Jurkat, Clone E6-1 (cell line): ENCODE data around the gene TRPV2.

Experiments
- DNase-seq: peaks from one replicate; pipeline ENCODE4 v3.0.0-alpha.2; 2011; ENCODE audit warnings: low read depth, low spot score
- H3K4me3 ChIP-seq: 2 replicates; pipeline ENCODE4 v1.5.1; 2011; ENCODE audit warnings: mild to moderate bottlenecking, low read length, control low read depth, moderate library complexity

Gene TRPV2

DNA sequence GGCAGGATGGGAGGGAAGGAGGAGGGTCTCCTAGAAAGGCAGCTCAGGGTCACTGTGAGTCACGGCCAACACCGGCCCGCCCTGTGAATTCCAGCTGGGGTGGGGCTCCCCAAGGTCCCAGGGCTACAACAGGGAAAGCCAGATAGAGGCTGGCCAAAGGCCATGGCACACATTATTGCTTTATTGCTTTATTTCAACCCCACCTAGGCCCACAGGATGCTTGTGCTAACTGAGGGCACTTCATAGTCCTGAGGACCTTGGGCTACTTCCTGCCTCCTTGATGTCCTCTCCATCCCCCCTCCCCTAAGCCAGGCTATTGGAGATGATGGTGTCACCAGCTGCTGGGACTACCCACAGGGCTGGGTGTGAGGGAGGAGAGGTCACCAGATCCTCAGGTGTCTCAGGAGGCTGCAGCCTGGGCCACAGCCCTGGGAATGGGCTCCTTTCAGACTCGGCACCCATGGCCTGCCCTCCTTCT, 50.5 kb downstream of the TRPV2 start:
- H3K4me3 ChIP-seq: no peak overlapping the region
- no peak for DNase-seq

DNA sequence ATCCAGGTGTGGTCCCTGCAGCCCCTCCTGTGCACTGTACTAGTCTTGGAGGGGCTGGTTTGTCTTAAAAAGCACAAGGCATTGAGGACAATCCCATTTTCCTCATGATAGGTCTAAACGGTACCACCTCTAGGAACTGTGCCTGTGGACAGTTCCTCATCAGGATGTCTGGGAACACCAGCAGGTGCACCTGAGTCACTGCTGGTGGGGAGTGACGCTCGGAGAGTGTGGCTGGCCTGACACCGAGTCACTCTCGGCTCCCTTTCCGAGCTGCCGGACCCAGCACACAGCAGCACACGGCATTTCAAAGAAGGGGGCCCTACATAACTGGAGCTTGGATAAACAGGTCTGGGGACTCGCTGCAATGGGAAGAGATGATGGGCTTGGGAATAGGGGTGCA, 51.0 kb downstream of the TRPV2 start:
- no peak for DNase-seq
- no peak overlapping the region for H3K4me3 ChIP-seq

DNA sequence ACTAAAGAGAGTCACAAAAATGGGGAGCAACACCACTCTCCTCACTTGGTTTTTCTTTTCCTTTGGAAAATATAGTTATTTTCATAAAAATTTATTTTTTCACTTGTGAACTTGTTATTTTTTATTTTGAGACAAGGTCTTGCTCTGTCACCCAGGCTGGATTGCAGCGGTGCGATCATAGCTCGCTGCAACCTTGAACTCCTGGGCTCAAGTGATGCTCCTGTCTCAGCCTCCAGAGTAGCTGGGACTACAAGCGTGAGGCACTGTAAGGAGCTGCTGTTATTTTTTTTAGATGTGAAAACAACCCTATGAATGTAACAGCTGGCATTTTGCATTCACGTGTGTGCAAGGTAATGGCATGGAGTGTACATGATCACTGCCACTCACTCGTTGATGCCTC, 51.7 kb downstream of the TRPV2 start:
- H3K4me3 ChIP-seq: no peak overlapping the region

DNA sequence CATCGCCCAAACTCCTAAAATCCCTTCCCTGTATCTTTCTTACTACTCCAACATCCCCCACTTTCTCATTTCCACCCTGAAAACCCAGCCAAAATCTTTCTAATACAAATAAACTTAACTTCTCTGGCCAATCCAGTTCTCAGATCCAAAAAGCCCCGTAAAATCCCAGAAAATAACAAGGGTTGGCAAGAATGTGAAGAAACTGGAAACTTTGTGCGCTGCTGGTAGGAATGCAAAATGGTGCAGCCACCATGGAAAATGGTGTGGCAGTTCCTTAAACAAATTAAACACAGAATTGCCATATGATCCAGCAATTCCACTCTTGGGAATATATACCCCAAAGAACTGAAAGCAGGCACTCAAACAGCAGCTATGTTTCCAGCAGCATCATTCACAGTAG, 52.5 kb downstream of the TRPV2 start:
- DNase-seq: no peak
- no peak overlapping the region for H3K4me3 ChIP-seq

More for the DNA sequence above, 51.7 kb downstream of the TRPV2 start:
- no peak for DNase-seq

DNA sequence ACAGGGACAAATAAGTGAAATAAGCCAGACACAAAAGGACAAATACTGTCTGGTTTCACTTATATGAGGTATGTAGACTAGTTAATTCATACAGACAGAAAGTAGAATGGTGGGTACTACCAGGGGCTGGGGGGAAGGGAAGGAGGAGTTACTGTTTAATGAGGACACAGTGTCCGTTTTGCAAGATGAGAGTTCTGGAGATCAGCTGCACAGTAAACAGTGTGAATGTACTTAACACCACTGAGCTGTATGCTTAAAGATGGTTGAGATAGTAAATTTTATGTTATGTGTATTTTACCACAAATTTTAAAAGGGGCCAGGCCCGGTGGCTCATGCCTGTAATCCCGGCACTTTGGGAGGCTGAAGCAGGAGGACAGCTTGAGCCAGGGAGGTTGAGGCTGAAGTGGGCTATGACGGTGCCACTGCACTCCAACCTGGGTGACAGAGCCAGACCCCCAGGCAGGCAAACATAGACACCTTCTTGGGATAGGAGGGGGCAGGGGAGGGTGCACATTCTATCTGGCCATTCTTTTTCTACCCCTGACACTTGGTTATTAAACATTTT, 53.1 kb downstream of the TRPV2 start:
- no peak for DNase-seq
- H3K4me3 ChIP-seq: no peak overlapping the region

DNA sequence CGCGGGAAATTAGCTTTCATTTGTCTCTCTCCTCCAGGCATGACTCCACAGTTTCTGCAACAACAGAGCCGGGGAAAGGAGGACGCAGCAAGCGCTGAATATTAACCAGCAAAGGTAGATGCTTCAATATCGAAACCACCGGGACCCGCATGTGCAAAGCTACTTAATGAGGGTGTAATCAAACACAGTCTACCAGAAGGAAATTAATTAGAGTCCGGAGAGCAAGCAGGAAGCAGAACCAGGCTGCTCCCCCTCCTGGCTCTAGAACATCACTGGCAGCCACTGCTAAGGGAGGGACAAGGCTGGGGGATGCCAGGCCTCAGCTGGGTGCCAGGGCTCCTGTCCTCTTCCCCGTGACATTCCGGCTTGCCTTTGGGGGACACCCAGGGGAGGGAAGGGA, 54.9 kb downstream of the TRPV2 start:
- H3K4me3 ChIP-seq: no peak overlapping the region
- DNase-seq: no peak

DNA sequence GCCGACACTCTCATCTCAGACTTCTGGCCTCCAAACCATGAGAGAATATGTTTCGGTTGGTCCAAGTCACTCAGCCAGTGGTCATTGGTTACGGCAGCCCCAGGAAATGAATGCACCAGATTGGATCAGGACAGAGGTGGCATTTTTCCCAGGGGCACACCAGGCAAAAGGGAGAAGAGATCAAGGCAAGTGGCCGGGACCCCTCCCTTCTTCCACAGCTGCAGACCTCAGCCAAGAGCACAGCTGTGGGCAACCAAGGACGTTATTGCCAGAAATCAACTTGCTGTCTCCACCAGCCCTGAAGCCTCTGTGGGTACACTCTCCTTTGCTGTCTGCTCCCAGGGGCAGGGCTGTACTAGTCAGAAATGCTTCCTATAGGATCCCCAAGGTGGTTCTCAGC, 55.9 kb downstream of the TRPV2 start:
- H3K4me3 ChIP-seq: no peak overlapping the region
- DNase-seq: no peak

DNA sequence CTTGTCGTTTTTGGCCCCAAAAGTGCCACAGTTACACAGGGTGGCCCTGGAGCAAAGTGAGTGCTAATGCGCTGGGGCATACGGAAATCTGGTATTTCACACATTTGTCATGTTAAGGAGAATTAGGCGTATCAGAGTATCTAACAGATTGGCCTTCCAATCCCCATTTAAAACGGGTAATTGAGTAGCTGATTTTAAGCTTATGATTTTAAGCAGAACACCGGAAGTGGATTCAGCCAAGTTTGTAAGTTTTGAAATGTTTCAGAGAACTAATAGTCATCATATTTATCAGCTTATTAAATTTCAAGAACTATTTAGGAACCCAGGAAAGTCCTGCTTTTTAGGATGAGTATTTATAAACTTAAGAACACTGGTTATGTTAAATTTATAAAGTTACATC, 57.2 kb downstream of the TRPV2 start:
- no peak for DNase-seq
- H3K4me3 ChIP-seq: no peak overlapping the region

DNA sequence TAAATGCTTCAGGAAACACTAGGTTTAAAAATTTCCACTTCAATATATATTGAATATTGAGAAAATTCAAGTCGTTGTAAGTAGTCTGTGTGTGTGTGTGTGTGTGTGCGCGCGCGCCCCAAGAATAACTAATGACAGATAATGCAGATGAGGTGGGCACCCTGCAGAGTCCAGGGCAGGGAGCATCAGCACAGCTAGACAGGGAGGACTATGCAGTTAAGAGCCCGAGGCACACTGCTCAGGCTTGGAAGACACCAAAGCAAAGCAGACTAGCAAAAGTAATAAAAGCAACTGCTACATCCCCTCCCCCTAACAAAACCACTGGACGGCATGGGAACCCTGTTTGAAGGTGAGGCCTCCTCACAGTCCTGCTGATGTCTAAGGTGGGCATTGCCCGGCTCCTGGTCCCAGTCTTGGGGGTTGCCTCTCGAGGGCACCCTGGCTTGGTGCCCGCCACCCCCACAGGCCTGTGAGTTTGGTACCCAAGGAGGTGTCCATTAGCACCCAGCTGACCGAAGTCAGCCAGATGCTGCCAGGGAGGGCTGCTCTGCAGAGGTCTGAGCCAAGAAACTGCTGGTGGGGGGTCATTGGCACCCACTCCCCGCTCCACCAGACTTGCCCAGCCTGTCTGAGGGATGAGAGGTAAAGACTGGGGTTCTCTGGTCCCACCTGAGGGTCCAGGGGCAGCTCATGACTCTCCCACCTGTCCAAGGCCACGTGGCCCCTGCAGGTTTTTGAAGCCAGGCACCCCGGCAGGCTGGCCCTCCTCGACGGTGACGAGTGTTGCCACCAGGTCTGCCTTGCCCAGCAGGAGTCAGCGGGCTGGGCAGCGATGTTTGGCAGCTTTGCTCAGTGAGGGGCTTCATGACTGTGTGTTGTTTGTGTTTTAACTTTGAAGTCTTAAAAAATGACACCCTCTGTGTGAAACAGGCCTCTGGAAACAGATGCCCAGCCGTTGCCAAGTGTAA, 58.0 kb downstream of the TRPV2 start:
- no peak for DNase-seq
- no peak overlapping the region for H3K4me3 ChIP-seq

DNA sequence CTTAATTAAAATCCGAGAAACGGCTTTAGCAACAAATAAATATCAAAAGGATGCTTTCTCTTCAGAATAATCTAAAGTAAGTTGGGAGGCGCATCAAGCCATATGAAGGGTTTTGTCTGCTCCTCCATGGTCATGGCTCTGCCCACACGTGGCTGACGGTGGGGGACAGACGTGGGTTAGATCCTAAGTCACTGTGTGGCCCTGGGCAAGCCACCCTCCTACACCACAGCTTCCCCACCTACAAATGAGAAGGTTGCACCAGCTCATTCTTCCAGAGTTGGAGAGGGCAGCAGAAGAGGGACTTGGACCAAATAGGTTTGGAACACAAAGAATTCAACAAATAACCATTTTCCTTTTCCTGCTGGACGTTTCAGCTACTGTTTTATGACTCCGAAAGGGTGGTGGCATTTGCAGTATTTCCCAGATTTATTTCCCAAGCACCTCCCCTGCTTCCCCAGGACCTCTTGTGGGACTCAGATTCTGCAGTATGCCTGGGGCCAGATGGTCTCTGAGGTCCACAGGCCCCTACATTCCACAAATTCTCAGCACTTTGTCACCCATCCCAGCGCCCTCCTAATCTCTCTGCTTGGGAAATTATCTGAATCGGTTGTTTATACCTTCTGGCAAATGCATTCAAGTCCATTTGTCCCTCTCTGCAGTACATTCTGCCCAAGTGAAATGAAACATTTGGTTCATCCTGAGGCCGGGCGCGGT, 58.8 kb downstream of the TRPV2 start:
- no peak for DNase-seq
- no peak overlapping the region for H3K4me3 ChIP-seq

DNA sequence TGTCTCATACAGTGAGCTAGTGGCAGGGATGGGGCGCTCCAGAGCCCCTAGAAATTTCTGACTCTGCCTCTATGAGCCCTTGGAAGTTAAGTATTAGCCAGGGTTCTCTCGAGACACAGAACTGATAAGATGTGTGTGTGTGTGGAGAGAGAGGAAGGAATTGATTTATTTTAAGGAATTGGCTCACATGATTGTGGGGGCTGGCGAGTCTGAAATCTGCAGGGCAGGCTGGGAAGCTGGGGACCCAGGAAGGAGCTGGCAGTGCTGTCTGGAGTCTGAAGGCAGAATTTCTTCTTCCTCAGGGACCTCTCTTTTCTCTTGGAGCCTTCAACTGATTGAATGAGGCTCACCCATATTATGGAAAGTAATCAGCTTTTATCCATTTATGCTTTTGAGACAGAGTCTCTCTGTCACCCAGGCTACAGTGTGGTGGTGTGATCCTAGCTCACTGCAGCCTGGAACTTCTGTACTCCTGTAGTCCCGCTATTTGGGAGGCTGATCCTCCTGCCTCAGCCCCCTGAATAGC, 59.9 kb downstream of the TRPV2 start:
- no peak overlapping the region for H3K4me3 ChIP-seq
- DNase-seq: no peak

DNA sequence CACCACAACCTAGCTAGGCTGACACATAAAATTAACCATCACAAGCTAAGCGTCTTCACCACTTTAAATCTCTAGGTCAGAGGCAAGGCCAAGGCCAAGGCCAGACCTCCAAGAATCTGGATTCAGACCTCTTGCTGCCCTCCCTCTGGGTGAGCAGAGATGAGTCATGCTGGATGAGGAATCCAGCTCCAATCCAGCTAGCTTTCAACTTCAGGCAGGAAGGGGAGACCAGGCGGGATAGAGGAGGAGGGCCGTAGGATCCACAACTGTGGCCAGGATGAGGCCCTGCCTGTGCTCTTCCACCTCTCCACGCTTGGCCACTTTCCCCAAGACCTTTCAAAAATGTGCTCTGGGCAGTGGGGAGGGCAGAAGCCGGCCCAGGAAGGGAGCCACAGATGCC, 61.9 kb downstream of the TRPV2 start:
- no peak for DNase-seq
- no peak overlapping the region for H3K4me3 ChIP-seq

DNA sequence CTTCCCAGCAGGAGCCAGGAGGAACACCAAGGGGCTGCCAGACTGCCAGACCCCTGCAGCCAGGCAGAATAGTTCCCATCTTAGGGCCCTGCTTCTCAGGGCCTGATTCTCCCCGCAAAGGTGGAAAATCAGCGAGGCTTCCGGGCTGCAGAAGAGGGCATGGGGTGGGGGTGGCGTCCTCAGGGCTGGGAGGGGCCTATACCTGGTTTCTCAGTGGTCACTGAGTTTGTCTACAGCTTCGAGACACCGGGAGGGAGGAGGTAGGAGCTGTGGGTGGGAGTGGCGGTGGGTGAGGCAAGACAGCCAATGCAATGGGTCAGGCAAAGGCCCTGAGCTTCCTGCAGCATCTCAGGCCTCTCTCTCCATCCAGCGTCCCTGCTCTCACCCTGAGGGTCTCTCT, 62.3 kb downstream of the TRPV2 start:
- no peak overlapping the region for H3K4me3 ChIP-seq
- no peak for DNase-seq

DNA sequence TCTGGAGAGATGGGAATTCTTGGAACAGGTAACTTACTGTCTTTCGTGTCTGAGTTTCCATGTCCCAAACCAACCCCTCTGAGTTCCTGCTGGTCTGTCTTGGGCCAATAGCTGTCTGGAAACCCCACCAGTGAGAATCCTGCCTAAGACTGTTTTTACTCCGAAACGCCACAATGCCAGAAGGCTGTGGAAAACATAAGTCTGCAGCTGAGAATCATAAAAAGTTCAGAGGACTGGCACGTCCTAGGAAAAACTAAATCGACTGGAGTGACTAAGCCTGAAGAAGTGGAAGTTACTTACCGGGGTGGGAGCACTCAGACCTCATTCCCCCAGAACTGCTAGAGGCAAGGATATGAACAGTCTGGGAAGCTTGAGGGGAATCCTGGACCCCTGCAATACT, 63.3 kb downstream of the TRPV2 start:
- H3K4me3 ChIP-seq: no peak overlapping the region
- DNase-seq: no peak

DNA sequence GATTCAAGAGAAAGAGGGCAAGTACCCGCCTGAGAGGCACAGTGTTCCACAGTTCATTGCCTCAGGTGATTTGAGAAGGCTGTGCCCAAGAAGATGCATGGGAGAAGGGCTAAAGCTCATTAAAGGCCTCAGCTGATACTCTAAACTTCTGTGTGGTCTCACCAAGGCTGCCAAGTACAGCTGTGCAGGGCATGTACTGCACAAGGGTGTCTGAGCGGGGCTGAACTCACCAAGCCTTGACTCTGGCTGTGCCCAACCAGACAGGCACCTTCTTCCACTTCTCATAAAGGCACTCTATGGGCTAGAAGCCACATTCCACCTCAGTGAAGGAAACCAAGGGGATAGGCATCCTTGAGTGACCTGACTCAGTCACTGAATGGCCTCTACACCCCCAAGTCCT, 63.9 kb downstream of the TRPV2 start:
- H3K4me3 ChIP-seq: no peak overlapping the region
- DNase-seq: no peak

DNA sequence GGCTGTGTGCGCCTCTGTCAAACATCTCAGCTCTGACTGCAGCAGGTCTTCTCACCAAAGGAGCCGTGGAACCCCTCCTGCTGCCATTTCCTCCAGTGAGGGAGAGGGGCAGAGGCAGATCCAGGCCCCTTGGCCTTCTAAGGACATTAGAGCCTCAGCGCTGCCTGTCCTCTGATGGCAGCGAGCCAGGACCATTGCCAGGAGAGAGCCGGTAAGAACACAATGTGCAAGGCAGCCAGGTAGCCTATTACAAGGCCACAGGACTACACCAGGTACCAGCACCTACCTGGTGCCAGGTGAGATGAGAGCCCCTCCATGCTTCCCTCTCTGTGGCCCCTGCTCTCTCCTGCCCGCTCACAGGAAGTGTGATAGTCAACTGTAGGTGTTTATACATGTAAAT, 65.6 kb downstream of the TRPV2 start:
- H3K4me3 ChIP-seq: no peak overlapping the region
- no peak for DNase-seq

DNA sequence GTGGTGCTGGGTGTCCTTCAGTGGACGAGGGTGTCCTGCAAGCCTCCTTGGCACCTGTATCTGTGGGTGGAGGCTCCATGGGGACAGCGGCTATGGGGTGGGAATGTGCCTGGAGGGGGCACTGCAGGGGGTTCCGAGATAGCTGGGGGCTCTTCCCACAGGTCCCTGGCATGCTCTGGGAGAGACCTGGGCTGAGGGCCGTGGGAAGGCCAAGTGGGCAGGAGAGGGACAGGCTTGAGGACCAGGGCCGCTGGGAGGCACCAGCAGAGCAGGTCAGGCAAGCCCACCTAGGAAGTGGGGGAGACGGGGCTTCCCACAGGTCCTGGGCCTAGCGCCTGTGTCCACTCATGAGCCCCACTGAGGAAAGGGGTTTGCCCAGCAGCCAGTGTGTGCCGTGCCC, 66.9 kb downstream of the TRPV2 start:
- H3K4me3 ChIP-seq: no peak overlapping the region
- DNase-seq: no peak

DNA sequence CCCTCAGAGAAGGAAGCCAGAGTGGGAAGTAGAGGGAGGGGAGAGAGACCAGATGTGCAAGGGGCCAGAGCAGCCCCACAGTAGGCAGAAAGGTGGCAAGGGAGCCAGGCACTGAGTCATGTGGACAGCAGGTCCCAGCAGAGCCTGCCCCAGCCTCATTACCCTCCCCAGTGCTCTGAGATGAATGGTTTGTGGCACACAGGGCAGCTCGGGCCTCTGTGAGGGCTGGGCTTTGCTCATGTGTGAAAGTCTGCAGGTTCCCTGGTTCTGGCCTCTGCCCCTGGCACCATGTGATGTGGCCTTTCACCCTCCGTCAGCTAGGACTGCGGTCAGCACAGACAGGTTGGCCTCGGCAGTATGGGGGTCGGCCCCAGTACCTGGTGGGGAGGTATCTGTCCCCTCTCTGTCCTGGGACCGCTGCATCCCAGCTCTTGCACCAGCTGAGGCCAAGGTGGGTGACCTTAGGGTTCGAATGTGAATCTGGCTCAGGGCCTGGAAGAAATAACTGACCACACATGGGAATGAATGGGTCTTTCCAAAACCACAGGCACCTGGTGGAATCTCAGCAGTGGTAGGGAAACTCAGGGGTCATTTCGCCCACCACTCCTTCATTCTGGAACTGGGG, 67.8 kb downstream of the TRPV2 start:
- no peak overlapping the region for H3K4me3 ChIP-seq
- no peak for DNase-seq

DNA sequence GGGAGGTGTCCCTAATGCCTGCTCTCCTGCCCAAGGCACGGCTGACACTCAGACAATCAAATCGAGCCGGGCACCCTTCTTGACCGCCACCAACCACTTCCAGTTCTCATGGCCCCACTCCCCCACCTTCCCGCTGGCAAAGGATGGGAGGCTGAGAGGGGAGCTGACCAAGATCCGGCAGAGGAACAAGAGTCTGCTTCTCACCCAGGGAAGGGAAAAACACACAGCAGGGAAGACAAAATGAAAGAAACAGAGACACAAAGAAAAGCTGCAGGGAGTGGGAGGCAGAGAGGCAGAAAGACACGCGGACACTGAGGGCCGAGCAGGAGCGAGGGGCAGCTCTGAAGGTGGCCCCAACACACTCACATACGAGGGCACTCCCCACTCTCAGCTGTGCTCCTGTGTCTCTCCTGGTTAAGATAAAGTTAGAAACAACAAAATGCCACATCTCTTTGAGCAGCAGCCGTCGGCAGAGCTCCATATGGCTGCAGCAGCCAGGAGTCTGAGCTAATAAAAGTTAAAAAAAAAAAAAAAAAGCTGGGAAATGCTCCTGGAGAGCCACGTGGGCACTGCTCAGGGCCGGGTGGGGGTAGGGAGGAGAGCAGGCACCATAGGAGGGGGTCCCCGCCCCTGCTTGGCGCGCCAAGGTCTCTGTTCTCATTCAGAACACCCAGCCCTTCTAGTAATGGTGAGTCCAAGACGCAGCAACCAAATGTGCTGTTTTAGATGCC, 69.2 kb downstream of the TRPV2 start:
- no peak for DNase-seq
- no peak overlapping the region for H3K4me3 ChIP-seq
